RWPE2 (cell line): ENCODE measurements around the gene CEP192.

Experiments
- ATAC-seq: fragments of 200-7000 bp; cut with Tn5 transposase; 3 replicates; pipeline ENCODE4 v1.9.1; 2021; ENCODE audit warnings: low read depth
- DNase-seq: peaks from one replicate; pipeline ENCODE4 v3.0.0-alpha.2; 2020; ENCODE audit warnings: low spot score
- H3K27ac ChIP-seq: fragments of 450-650 bp; 2 replicates; pipeline ENCODE4 v1.5.1; 2017; ENCODE audit warnings: mild to moderate bottlenecking; ENCODE audit not compliant: poor library complexity, severe bottlenecking
- H3K27me3 ChIP-seq: fragments of 250-450 bp; sonication (Bioruptor Pico); 2 replicates; pipeline ENCODE4 v1.5.1; 2021; ENCODE audit warnings: mild to moderate bottlenecking, moderate library complexity; ENCODE audit not compliant: insufficient read depth, poor library complexity, severe bottlenecking
- H3K36me3 ChIP-seq: fragments of 250-450 bp; sonication (Bioruptor Pico); 2 replicates; pipeline ENCODE4 v1.5.1; 2020; ENCODE audit warnings: low read depth, mild to moderate bottlenecking, moderate library complexity
- H3K4me1 ChIP-seq: fragments of 250-450 bp; sonication (Bioruptor Pico); 2 replicates; pipeline ENCODE4 v1.5.1; 2021; ENCODE audit warnings: mild to moderate bottlenecking, moderate library complexity; ENCODE audit not compliant: insufficient read depth, poor library complexity, severe bottlenecking
- H3K4me3 ChIP-seq: fragments of 250-450 bp; sonication (Bioruptor Pico); 2 replicates; pipeline ENCODE4 v1.5.1; 2021; ENCODE audit warnings: mild to moderate bottlenecking, moderate library complexity; ENCODE audit not compliant: severe bottlenecking
- H3K9me3 ChIP-seq: fragments of 250-450 bp; sonication (Bioruptor Pico); 2 replicates; pipeline ENCODE4 v1.5.1; 2021; ENCODE audit warnings: mild to moderate bottlenecking, moderate library complexity; ENCODE audit not compliant: severe bottlenecking
- TF ChIP-seq, protein P1 (sequence below): fragments of 450-650 bp; IDR thresholded peaks from one replicate; pipeline ENCODE4 v1.5.1; 2017; ENCODE audit warnings: mild to moderate bottlenecking, moderate library complexity; ENCODE audit not compliant: poor library complexity, severe bottlenecking

Gene CEP192

DNA sequence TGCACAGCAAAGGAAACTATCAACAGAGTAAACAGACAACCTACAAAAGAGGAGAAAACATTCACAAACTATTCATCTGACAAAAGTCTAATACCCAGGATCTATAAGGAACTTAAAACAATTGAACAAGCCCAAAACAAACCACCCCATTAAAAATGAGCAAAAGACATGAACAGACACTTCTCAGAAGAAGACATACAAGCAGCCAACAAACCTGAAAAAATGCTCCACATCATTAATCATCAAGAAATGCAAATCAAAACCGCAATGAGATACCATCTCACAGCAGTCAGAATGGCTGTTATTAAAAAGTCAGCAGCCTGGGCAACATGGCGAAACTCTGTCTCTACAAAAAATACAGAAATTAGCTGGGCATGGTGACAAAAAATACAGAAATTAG is 117.2 kb downstream of the CEP192 start:
- Histone ChIP-seq H3K4me1 (no peaks in the 10 kb centered on the region), H3K36me3 (peaks cover 63% of the 10 kb centered on the region), H3K27me3 (no peaks in the 10 kb centered on the region), H3K9me3 (no peaks in the 10 kb centered on the region), H3K4me3 (no peak overlapping the region), H3K27ac (no peak overlapping the region)
- DNase-seq (no peak), ATAC-seq (no peak)
- TF ChIP-seq, protein P1, sequence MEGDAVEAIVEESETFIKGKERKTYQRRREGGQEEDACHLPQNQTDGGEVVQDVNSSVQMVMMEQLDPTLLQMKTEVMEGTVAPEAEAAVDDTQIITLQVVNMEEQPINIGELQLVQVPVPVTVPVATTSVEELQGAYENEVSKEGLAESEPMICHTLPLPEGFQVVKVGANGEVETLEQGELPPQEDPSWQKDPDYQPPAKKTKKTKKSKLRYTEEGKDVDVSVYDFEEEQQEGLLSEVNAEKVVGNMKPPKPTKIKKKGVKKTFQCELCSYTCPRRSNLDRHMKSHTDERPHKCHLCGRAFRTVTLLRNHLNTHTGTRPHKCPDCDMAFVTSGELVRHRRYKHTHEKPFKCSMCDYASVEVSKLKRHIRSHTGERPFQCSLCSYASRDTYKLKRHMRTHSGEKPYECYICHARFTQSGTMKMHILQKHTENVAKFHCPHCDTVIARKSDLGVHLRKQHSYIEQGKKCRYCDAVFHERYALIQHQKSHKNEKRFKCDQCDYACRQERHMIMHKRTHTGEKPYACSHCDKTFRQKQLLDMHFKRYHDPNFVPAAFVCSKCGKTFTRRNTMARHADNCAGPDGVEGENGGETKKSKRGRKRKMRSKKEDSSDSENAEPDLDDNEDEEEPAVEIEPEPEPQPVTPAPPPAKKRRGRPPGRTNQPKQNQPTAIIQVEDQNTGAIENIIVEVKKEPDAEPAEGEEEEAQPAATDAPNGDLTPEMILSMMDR: no peak

DNA sequence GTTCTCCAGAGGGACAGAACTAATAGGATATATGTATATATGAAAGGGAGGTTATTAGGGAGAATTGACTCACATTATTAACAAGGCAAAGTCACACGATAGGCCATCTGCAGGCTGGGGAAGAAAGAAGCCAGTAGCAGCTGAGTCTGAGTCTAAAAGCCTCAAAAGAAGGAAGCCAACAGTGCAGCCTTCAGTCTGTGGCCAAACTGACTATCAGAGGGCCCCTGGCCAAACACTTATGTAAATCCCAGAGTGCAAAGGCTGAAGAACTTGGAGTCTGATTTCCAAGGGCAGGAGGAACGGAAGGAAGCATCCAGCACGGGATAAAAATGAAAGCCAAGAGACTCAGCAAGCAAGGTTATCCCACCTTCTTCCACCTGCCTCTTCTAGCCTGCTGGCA is 119.4 kb downstream of the CEP192 start:
- Histone ChIP-seq H3K36me3 (peaks cover 62% of the 10 kb centered on the region), H3K9me3 (no peaks in the 10 kb centered on the region), H3K4me1 (no peaks in the 10 kb centered on the region), H3K4me3 (no peak overlapping the region), H3K27me3 (no peaks in the 10 kb centered on the region), H3K27ac (no peak overlapping the region)
- TF ChIP-seq, protein P1: no peak
- DNase-seq: no peak
- no peak for ATAC-seq

DNA sequence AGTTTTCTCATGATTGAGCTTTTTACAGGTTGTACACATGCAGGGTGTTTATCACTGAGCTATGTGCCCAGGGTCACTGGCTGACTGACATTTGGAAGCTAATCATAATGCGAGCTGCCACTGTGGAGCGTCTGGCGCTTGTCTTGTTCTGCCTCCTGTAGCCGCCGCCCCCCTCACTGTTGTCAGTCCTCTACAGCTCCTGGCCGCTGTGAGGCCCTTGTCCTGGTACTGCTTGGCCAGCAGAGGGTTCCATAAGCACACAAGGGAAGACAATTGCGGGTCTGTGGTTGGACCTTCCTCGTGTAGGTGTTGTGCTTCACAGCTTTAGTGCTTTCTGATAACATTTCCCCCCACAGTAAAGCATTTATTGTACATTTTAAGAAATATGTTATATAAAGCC is 121.8 kb downstream of the CEP192 start:
- H3K27me3 ChIP-seq: no peaks in the 10 kb centered on the region
- no peak overlapping the region for H3K27ac ChIP-seq
- H3K4me3 ChIP-seq: no peak overlapping the region
- TF ChIP-seq, protein P1: peak; percentile 12
- H3K9me3 ChIP-seq: no peaks in the 10 kb centered on the region
- no peak for DNase-seq
- H3K36me3 ChIP-seq: peaks cover 55% of the 10 kb centered on the region
- ATAC-seq: peak; percentile 40; the same call in 2 of the 3 replicates
- H3K4me1 ChIP-seq: no peaks in the 10 kb centered on the region

DNA sequence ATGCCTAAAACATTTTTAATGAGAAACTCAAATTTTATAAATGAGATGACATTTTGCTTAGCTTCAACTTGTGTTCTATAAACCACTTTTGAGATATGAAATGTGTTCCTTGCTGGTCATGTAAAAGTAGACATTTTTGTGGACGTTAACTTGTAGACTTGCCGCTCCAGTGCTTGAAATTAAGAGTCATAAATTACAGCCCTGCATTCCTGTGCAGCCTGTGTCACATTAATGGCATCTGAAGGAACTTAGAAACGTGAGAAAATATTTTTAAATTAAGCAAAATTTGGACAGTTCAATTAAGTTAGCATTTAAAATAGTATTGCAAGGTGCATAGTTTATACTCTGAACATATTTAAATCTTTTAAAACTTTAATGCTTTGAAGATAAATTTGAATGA is 129.1 kb downstream of the CEP192 start:
- peaks cover 59% of the 10 kb centered on the region for H3K36me3 ChIP-seq
- no peak overlapping the region for H3K4me3 ChIP-seq
- no peaks in the 10 kb centered on the region for H3K27me3 ChIP-seq
- no peak overlapping the region for H3K27ac ChIP-seq
- ATAC-seq: no peak
- DNase-seq: no peak
- TF ChIP-seq, protein P1: no peak
- no peaks in the 10 kb centered on the region for H3K4me1 ChIP-seq
- H3K9me3 ChIP-seq: no peaks in the 10 kb centered on the region

DNA sequence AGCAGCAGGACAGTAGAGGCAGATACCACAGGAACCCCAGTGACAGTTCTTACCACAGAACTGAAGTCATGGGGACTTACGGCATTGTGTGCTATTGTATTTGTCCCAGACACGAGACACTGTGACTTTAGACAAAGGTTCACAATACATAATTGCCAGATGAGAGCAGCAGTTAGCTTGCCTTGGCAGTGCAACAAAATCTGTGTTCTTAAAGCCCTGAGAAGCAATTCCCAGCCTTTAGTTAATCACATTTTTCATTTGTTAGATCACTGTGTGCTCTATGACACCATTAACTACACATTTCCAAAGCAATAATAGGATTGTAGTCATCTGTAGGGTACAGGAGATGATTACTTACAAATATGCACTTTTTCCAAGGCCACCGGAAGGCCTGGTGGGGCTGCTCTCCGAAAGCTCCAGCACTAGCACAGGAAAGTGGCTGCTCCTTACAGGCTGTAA is 129.8 kb downstream of the CEP192 start:
- Histone ChIP-seq H3K36me3 (peaks cover 55% of the 10 kb centered on the region), H3K27me3 (no peaks in the 10 kb centered on the region), H3K4me1 (no peaks in the 10 kb centered on the region), H3K9me3 (no peaks in the 10 kb centered on the region), H3K4me3 (no peak overlapping the region), H3K27ac (no peak overlapping the region)
- no peak for ATAC-seq
- TF ChIP-seq, protein P1: no peak
- DNase-seq: no peak
